ENCODE data around the gene TSEN54.

Gene TSEN54

DNA sequence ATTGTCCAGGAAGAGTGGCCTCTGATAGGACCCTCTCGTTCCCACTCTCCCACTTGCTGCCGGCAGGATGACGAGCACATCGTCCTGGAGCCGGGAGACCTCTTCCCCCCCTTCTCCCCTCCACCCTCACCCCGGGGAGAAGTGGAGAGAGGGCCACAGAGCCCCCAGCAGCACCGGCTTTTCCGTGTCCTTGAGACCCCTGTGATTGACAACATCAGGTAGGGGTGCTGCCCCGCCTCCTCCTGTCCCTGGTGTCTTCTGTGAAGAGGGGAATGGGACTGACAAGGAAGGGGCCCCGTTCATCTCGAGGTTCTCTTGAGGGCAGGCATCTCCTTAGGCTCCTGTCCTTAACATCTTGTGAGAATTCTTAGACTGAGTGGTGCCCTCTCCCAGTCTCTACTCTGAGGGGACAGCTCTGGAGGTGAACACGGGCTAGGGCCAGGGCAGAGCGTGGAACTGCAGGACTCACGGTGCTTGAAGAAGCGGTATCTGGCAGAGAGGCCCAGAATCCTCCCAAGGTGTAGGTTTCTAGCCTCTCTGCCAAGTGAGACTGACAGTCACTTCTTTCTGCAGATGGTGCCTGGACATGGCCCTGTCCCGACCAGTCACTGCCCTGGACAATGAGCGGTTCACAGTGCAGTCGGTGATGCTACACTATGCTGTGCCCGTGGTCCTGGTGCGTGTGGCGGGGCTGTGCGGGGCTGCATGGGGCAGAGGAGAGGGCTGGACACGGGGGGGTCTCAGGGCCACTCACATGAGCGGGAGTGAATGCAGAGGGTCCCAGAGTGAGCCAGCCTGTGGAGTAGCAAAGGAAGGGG is 27.4 kb upstream of the TSEN54 start:
- peak; percentile 69 for DNase-seq (ENCODE audit: low spot score)

- DNase-seq (ENCODE audit: low spot score), result no peak
Measured at GRCh38 chr17:75489511-75489955, 26.8 kb upstream of the TSEN54 start.

DNA sequence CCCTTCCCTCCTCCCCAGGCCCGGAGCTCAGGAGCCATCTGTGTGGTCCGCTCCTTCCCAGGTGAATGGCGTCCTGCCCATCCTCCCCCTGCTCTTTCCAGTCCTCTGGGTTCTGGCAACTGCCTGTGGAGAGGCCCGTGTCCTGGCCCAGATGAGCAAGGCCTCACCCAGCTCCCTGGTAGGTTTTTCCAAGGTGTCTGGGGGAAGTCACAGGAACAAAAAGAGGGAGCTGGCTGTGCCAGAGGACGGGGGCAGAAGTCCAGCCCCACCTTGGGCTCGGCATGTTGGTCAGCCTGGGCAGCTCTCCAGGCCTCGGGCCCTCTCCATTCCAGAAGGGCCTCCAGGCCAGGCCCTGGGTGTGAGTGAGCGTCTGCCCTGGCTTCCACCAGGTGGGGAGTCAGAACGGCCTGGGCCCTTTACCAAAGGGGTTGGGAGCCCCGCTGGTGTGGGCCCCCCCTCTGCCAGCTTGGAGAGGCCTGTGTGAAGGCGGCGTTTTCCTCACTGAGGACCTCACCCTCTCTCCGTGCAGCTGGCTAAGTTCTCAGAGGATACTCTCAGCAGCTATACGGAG is 26.1 kb upstream of the TSEN54 start:
- no peak for DNase-seq (ENCODE audit: low spot score)

DNA sequence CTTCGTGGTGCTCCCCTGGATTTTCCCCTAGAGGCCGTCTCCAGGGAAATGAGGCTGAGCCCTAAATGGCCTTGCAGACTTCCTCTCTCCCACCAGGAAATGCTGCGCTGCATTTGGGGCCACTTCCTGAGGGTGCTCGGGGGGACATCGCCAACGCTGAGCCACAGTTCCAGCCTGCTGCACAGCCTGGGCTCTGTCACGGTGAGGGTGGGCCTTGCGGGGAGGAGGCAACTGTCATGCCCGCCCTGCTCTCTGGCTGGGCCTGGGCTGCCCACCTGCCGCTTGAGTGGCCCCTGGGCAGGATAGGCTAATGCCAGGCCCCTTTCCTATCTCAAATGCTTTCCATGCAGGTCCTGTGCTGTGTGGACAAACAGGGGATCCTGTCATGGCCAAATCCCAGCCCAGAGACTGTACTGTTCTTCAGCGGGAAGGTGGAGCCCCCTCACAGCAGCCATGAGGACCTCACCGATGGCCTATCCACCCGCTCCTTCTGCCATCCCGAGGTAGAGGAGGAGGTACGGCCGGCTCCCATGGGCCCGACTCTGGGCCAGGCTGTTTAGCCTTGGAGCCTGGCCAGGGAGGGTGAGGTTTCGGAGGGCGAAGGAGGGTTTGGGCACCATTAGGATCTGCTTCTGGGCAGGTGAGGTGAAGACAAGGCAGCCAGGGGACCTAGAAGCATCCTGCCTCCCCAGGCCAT is 25.2 kb upstream of the TSEN54 start:
- DNase-seq (ENCODE audit: low spot score), result no peak

- no peak for DNase-seq (ENCODE audit: low spot score)
Measured at GRCh38 chr17:75491680-75492079, 24.6 kb upstream of the TSEN54 start.

DNA sequence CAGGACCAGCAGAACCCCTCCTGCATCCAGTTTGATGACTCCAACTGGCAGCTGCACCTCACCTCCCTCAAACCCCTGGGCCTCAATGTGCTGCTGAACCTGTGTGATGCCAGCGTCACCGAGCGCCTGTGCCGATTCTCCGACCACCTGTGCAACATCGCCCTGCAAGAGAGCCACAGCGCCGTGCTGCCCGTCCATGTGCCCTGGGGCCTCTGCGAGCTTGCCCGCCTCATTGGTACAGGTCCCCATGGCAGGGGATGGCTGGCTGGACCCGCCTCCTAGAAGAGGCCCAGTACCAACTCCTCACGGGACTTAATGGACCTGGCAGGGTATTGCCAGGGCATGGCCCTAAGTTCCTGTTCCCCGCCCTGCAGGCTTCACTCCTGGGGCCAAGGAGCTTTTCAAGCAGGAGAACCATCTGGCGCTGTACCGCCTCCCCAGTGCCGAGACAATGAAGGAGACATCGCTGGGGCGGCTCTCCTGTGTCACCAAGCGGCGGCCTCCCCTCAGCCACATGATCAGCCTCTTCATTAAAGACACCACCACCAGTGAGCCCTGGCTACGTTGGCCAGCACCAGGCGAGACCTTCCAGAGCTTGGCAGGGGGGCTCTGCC is 23.7 kb upstream of the TSEN54 start:
- no peak for DNase-seq (ENCODE audit: low spot score)

DNA sequence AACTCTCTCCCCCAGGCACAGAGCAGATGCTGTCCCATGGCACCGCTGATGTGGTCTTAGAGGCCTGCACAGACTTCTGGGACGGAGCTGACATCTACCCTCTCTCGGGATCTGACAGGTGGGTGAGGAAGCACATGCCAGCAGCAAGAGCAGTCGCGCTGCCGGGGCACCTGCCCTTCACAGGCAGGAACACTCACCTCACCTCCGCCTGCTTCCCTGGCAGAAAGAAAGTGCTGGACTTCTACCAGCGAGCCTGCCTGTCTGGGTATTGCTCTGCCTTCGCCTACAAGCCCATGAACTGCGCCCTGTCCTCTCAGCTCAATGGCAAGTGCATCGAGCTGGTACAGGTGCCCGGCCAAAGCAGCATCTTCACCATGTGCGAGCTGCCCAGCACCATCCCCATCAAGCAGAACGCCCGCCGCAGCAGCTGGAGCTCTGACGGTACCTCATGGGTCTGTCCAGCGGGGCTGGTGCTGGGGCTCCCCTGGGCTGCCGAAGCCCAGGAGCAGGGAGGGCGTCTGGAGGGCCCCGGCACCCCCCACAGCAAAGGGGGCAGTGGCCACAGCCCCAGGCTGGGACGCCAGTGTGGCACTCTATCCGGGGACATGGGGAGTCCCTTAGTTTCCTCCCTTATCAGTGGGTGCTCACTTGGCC is 22.7 kb upstream of the TSEN54 start:
- no peak for DNase-seq (ENCODE audit: low spot score)

DNA sequence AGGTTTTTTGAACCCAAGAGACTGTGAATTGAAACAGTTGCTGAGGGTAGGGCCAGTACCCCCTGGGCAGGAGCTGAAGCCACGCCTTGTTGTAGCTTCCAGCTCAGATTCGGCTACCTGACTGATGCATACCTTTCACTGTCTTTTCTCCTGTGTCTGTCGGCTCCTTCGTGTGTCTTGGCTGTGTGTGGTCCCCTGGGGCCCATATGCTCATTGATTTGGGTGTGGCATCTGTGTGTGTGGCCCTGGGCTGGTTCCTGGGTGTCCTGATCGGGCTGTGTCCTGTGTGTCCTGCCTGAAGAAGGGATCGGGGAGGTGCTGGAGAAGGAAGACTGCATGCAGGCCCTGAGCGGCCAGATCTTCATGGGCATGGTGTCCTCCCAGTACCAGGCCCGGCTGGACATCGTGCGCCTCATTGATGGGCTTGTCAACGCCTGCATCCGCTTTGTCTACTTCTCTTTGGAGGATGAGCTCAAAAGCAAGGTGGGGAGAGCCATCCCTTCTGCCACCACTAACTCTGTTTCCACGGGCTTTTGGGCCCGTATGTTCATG is 21.9 kb upstream of the TSEN54 start:
- DNase-seq (ENCODE audit: low spot score), result no peak

GRCh38 chr17:75496005-75496404 is 20.3 kb upstream of the TSEN54 start:
- DNase-seq (ENCODE audit: low spot score), result no peak

DNA sequence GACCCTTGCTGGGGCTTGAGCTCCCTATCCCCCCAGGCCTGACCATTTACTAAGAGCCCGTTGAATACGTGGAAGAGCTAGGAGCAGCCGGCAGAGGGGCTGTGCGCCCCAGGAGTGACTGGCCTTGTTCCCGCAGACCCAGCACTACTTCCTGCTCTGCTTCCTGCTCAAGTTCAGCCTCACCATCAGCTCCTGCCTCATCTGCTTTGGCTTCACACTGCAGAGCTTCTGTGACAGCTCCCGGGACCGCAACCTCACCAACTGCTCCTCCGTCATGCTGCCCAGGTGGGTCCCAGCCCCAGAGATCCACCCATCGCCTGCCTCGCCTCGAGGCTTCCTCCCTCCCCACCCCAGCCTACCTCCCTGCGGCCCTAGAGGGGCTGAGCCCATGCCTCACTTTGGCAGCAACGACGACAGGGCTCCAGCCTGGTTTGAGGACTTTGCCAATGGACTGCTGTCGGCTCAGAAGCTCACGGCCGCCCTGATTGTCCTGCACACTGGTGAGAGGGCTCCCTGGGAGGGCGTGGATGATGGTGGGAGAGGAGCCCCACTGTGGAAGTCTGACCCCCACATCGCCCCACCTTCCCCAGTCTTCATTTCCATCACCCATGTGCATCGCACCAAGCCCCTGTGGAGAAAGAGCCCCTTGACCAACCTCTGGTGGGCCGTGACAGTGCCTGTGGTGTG is 18.1 kb upstream of the TSEN54 start:
- DNase-seq (ENCODE audit: low spot score), result no peak

GRCh38 chr17:75498726-75499213 is 17.6 kb upstream of the TSEN54 start:
- no peak for DNase-seq (ENCODE audit: low spot score)

GRCh38 chr17:75499313-75500022 is 16.9 kb upstream of the TSEN54 start:
- DNase-seq (ENCODE audit: low spot score), result no peak

GRCh38 chr17:75500419-75501216 is 15.7 kb upstream of the TSEN54 start:
- no peak for DNase-seq (ENCODE audit: low spot score)

DNA sequence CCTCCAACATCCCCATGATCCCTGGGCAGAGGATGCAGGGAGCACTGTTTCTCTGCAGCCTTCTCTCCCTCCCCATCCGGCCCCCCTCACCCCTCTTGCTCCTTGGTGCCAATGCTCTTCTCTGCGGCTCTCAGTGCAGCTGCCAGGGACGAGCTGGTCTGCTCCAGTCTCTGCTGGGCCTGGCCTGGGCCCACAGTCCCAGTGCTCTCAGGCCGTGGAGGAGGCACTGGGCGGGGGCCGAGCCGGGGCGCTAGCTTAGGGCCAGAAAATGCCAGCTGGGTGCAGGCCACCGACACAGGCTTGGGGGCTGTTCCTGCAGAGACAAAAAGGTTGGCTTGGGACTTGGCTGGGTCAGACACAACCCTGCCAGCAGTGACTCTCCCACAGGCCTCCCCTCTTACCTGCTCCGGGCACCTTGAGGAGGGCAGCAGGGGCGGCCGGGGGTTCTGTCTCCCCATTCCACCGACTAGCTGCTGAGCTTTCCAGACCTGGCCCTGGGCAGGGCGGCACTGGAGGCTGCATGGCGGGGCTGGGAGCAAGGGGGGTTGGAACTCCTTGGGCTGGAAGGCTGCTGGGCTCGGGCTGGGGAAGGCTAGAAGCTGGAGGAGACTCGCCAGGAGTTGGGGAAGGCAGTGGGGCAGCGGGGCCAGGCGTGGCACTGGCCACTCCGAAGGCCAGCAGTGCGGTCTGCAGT is 14.8 kb upstream of the TSEN54 start:
- DNase-seq (ENCODE audit: low spot score), result peak; percentile 91

DNA sequence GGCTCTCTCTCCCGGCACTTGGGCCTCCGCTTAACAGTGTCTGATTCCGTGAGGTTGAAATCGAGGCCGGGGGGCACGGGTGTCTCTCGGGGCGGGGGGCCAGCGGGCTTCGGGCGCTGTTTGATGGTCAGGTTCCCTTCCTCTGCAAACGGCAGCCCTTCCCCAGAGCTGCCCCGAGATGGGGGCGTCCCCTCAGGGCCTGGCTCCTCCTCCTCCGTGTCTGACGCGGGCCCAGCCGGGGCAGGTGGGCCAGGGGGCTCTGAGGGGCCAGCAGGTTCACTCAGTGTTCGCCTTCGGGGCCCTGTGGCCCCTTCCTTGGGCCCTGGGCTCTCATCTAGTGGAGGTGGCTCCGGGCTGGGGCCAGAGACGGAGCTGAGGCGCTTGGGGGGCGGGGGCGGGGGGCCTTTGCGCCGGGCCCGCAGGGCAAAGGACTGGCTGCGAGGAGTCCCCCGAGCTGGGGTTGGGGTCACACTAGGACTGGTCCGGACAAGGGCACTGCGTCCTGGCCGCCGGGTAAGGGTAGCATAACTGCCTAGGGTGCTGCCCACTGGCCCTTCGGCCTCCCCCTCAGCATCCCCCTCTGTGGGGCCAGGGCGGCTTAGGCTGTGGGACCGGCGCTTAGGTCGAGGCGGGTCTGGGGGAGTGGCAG is 14.1 kb upstream of the TSEN54 start:
- DNase-seq (ENCODE audit: low spot score), result no peak

GRCh38 chr17:75502721-75503329 is 13.5 kb upstream of the TSEN54 start:
- DNase-seq (ENCODE audit: low spot score), result no peak

- DNase-seq (ENCODE audit: low spot score), result no peak
Measured at GRCh38 chr17:75503337-75503950, 12.9 kb upstream of the TSEN54 start.

DNA sequence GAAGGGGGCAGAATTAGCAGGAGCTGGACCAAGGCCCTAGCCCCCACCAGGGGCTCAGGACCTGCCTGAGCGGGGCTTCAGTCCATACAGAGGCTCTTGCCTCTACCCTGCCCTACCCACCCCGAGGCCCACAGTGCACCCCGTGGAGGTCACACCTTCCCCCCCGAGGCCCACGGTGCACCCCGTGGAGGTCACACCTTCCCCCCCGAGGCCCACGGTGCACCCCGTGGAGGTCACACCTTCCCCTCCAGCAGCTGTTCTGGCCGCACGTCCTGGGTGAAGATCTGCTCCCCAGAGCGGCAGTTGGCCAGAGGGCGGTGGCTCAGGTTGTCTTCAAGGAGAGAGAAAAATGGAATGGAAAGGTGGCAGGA is 12.4 kb upstream of the TSEN54 start:
- DNase-seq (ENCODE audit: low spot score), result no peak
